ENCODE results near the gene R3HDM4. TPM values are rescaled to one million over a fixed set of nuclear protein-coding genes. Genes with fewer than 3 reads are reported as not detected.

Gene R3HDM4
- polyA plus RNA-seq, 2 of the 4 experiments (the other 2 are of a cell fraction): 22.7 to 24.8 TPM

- H3K4me2 ChIP-seq: no peak overlapping the region
- no peak overlapping the region for H3K4me3 ChIP-seq
- 84% methylated on average over 10 of the region's 27 CpGs for WGBS (ENCODE audit: missing lambda C conversion rate)
- ChIA-PET CTCF (interaction anchor here (0.7 to 1.5 kb wide), 2 partner anchors 8 to 12 kb away, joined by 3 read pairs; no protein-coding TSS in a partner anchor), POLR2A (no interaction called here)
- no peaks in the 10 kb centered on the region for H3K9me3 ChIP-seq
- TF ChIP-seq HDAC2 (IDR thresholded peaks at IDR 0.05): no peak
- no peak for TF ChIP-seq SMC3 (IDR thresholded peaks at IDR 0.05)
- TF ChIP-seq HOXB13 (CRISPR knock-in tag; IDR thresholded peaks at IDR 0.05; ENCODE audit: low read depth): no peak
- no peak for TF ChIP-seq CBX8 (IDR thresholded peaks at IDR 0.05)
- TF ChIP-seq KDM1A (IDR thresholded peaks at IDR 0.05; ENCODE audit: low read depth): no peak
- TF ChIP-seq MYC (IDR thresholded peaks at IDR 0.05; ENCODE audit: borderline replicate concordance, low read length): no peak
- TF ChIP-seq RNF2 (IDR thresholded peaks at IDR 0.05; ENCODE audit: borderline replicate concordance, low read depth): no peak
- TF ChIP-seq ZNF302 (CRISPR knock-in tag; IDR thresholded peaks at IDR 0.05): no peak
- no peak for TF ChIP-seq JUNB (IDR thresholded peaks at IDR 0.05)
- no peak for TF ChIP-seq PHF8 (IDR thresholded peaks at IDR 0.05; ENCODE audit: borderline replicate concordance, low read depth)
- TF ChIP-seq MAX (IDR thresholded peaks at IDR 0.05): no peak
- TF ChIP-seq HMGXB4 (CRISPR knock-in tag; IDR thresholded peaks at IDR 0.05; ENCODE audit: borderline replicate concordance): no peak
- no peak for TF ChIP-seq HES2 (IDR thresholded peaks at IDR 0.05)
- TF ChIP-seq ZSCAN20 (CRISPR knock-in tag; IDR thresholded peaks at IDR 0.05): no peak
- TF ChIP-seq KDM5A (IDR thresholded peaks at IDR 0.05): no peak
- FAIRE-seq (no peak), DNase-seq (ENCODE audit: low read depth in 1 of 2, low spot score in 1 of 2) (no peak), ATAC-seq (no peak)
- peaks cover 27% of the 10 kb centered on the region for H3K4me1 ChIP-seq
- no peak overlapping the region for H3K27ac ChIP-seq
Observed at GRCh38 chr19:944171-944567, 31.1 kb upstream of the R3HDM4 start.

- Histone ChIP-seq H3K27ac (no peak overlapping the region), H3K9me3 (no peaks in the 10 kb centered on the region), H3K4me3 (no peak overlapping the region), H3K4me1 (peaks cover 23% of the 10 kb centered on the region), H3K4me2 (no peak overlapping the region)
- TF ChIP-seq GATA3 (IDR thresholded peaks at IDR 0.05; ENCODE audit: borderline replicate concordance) (no peak), JUNB (IDR thresholded peaks at IDR 0.05) (no peak)
- FAIRE-seq (no peak), DNase-seq (ENCODE audit: low read depth in 1 of 2, low spot score in 1 of 2) (no peak), ATAC-seq (no peak)
- ChIA-PET CTCF (interaction anchor here (0.7 kb wide), 1 partner anchor 13 kb away, joined by 3 read pairs; no protein-coding TSS in a partner anchor), POLR2A (no interaction called here)
- WGBS (ENCODE audit: missing lambda C conversion rate): 90% methylated on average over 12 of the region's 17 CpGs
Observed at GRCh38 chr19:943551-944170, 30.6 kb upstream of the R3HDM4 start.

GRCh38 chr19:942133-942645 lies 29.2 kb upstream of the R3HDM4 start:
- TF ChIP-seq FOXS1 (CRISPR knock-in tag; IDR thresholded peaks at IDR 0.05) (no peak), RFX5 (IDR thresholded peaks at IDR 0.05) (no peak), CEBPB (IDR thresholded peaks at IDR 0.05) (no peak), PHF8 (IDR thresholded peaks at IDR 0.05; ENCODE audit: borderline replicate concordance, low read depth) (no peak), POLR2AphosphoS2 (conservative IDR thresholded peaks at IDR 0.05; ENCODE audit: low read length) (no peak), EP300 (IDR thresholded peaks at IDR 0.05) (no peak), KDM1A (IDR thresholded peaks at IDR 0.05; ENCODE audit: low read depth) (no peak), NFE2L2 (conservative IDR thresholded peaks at IDR 0.05; ENCODE audit: low read length) (no peak), NR3C1 (IDR thresholded peaks at IDR 0.05) (no peak), POLR2A (IDR thresholded peaks at IDR 0.05; ENCODE audit: low read length) (no peak)
- Histone ChIP-seq H3K4me1 (peaks cover 23% of the 10 kb centered on the region), H3K4me3 (no peak overlapping the region), H3K4me2 (no peak overlapping the region), H3K27ac (no peak overlapping the region), H3K9me3 (no peaks in the 10 kb centered on the region)
- no peak for ATAC-seq
- no peak for DNase-seq (ENCODE audit: low read depth in 1 of 2, low spot score in 1 of 2)
- ChIA-PET POLR2A (no interaction called here), CTCF (interaction anchor here (0.9 kb wide), 1 partner anchor 29 kb away, joined by 3 read pairs; no protein-coding TSS in a partner anchor)
- FAIRE-seq: no peak
- 92% methylated on average over 10 of the region's 32 CpGs for WGBS (ENCODE audit: missing lambda C conversion rate)

All from A549 (cell line).